Measurements from ENCODE around the gene LLGL1.

Gene LLGL1

GRCh38 chr17:18195246-18195645, 30.2 kb upstream of the LLGL1 start:
- no peak overlapping the region for H3K4me3 ChIP-seq (ENCODE audit: insufficient read depth, low read length, poor library complexity, severe bottlenecking)
- H3K9ac ChIP-seq (ENCODE audit: low read length) = no peak overlapping the region
- H3K79me2 ChIP-seq (ENCODE audit: insufficient read depth, low read length) = peaks cover 87% of the 10 kb centered on the region
- no peaks in the 10 kb centered on the region for H3K27me3 ChIP-seq (ENCODE audit: low read length)
- H3F3A ChIP-seq (ENCODE audit: insufficient read depth) = no peaks in the 10 kb centered on the region
- no peak for TF ChIP-seq CTCF (IDR thresholded peaks at IDR 0.05; ENCODE audit: insufficient read depth, low read length, poor library complexity, severe bottlenecking)
- no peak for TF ChIP-seq EZH2phosphoT487 (conservative IDR thresholded peaks at IDR 0.05; ENCODE audit: low read length)
- H2AFZ ChIP-seq (ENCODE audit: low read depth, low read length, severe bottlenecking) = no peak overlapping the region
- no peak overlapping the region for H3K4me2 ChIP-seq (ENCODE audit: low read depth, low read length, poor library complexity, severe bottlenecking)
- H3K9me3 ChIP-seq (ENCODE audit: insufficient read depth, low read length) = no peaks in the 10 kb centered on the region
- peaks cover 10% of the 10 kb centered on the region; the same call in 1 of the 2 replicates for H3K36me3 ChIP-seq (ENCODE audit: low read length)
- no peak overlapping the region for H3K27ac ChIP-seq (ENCODE audit: low read depth, low read length)
- H4K20me1 ChIP-seq (ENCODE audit: low read depth, low read length) = peaks cover 5% of the 10 kb centered on the region; the same call in 1 of the 2 replicates
- no peaks in the 10 kb centered on the region for H3K9me2 ChIP-seq (replicated peaks; ENCODE audit: insufficient read depth, low read length)

GRCh38 chr17:18197535-18198194, 27.8 kb upstream of the LLGL1 start:
- Histone ChIP-seq H4K20me1 (ENCODE audit: low read depth, low read length) (0 out of 2 replicates have a peak, but pooled peaks cover 5% of the 10 kb centered on the region), H3K27me3 (ENCODE audit: low read length) (no peaks in the 10 kb centered on the region), H3K27ac (ENCODE audit: low read depth, low read length) (no peak overlapping the region), H3K36me3 (ENCODE audit: low read length) (peaks cover 10% of the 10 kb centered on the region; the same call in 1 of the 2 replicates), H3K79me2 (ENCODE audit: insufficient read depth, low read length) (peaks cover 87% of the 10 kb centered on the region), H3K4me3 (ENCODE audit: insufficient read depth, low read length, poor library complexity, severe bottlenecking) (no peak overlapping the region), H3K9me2 (replicated peaks; ENCODE audit: insufficient read depth, low read length) (no peaks in the 10 kb centered on the region), H2AFZ (ENCODE audit: low read depth, low read length, severe bottlenecking) (no peak overlapping the region), H3K9me3 (ENCODE audit: insufficient read depth, low read length) (no peaks in the 10 kb centered on the region), H3K4me2 (ENCODE audit: low read depth, low read length, poor library complexity, severe bottlenecking) (no peak overlapping the region), H3K9ac (ENCODE audit: low read length) (no peak overlapping the region), H3F3A (ENCODE audit: insufficient read depth) (no peaks in the 10 kb centered on the region)
- TF ChIP-seq EZH2phosphoT487 (conservative IDR thresholded peaks at IDR 0.05; ENCODE audit: low read length) (no peak), CTCF (IDR thresholded peaks at IDR 0.05; ENCODE audit: insufficient read depth, low read length, poor library complexity, severe bottlenecking) (no peak)

GRCh38 chr17:18198530-18198929, 26.9 kb upstream of the LLGL1 start:
- Histone ChIP-seq H3K27ac (ENCODE audit: low read depth, low read length) (no peak overlapping the region), H3K9ac (ENCODE audit: low read length) (no peak overlapping the region), H3K4me2 (ENCODE audit: low read depth, low read length, poor library complexity, severe bottlenecking) (no peak overlapping the region), H3K36me3 (ENCODE audit: low read length) (peaks cover 10% of the 10 kb centered on the region; the same call in 1 of the 2 replicates), H2AFZ (ENCODE audit: low read depth, low read length, severe bottlenecking) (no peak overlapping the region), H3K27me3 (ENCODE audit: low read length) (no peaks in the 10 kb centered on the region), H3K9me2 (replicated peaks; ENCODE audit: insufficient read depth, low read length) (no peaks in the 10 kb centered on the region), H3K9me3 (ENCODE audit: insufficient read depth, low read length) (no peaks in the 10 kb centered on the region), H3K4me3 (ENCODE audit: insufficient read depth, low read length, poor library complexity, severe bottlenecking) (no peak overlapping the region), H4K20me1 (ENCODE audit: low read depth, low read length) (0 out of 2 replicates have a peak, but pooled peaks cover 5% of the 10 kb centered on the region), H3F3A (ENCODE audit: insufficient read depth) (no peaks in the 10 kb centered on the region), H3K79me2 (ENCODE audit: insufficient read depth, low read length) (peaks cover 87% of the 10 kb centered on the region)
- TF ChIP-seq CTCF (IDR thresholded peaks at IDR 0.05; ENCODE audit: insufficient read depth, low read length, poor library complexity, severe bottlenecking) (no peak), EZH2phosphoT487 (conservative IDR thresholded peaks at IDR 0.05; ENCODE audit: low read length) (no peak)

Measured in SU-DHL-6 (cell line).